Sigmoid colon (tissue), 4 donors: ENCODE results near the gene GADL1.

ENCODE experiments used
- EP300 ChIP-seq, 4 donors: sonication (generic); formaldehyde crosslinking; IDR thresholded peaks; one replicate each; pipeline ENCODE4 v1.6.1; 2017; ENCODE audit warnings: antibody characterized with exemption in 4 of 4
- POLR2AphosphoS5 ChIP-seq, 4 donors: sonication (generic); formaldehyde crosslinking; IDR thresholded peaks; one replicate each; pipeline ENCODE4 v1.6.1; 2017; ENCODE audit warnings: antibody characterized with exemption in 4 of 4
- TF ChIP-seq, protein P1 (sequence below), 4 experiments: fragments of 450-650 bp in 3 of 4; fragments of 200-600 bp in 1 of 4; IDR thresholded peaks; one replicate each; pipeline ENCODE4 v1.5.1; 2016 to 2019; ENCODE audit warnings: antibody characterized with exemption in 4 of 4, mild to moderate bottlenecking in 3 of 4, moderate library complexity in 2 of 4

DNA sequence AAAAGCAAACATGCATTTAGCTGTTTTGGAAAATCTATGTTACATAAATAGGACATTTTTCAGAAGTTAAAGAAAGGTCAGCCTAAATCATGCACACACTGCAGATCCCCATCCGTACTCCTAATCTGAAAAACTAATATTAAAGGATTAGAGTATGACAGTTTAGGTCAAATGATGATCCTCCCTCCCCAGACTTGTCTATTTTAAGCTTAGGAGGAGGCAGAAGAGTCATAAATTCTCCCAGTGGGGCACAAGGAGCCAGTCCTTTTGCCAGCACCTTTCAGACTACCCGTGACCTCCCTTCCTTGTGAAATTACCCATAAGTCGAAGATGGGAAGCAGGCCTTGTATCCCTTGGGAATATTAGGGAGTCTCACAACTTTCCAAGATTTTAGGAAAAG lies 210.1 kb downstream of the GADL1 start:
- TF ChIP-seq, protein P1, sequence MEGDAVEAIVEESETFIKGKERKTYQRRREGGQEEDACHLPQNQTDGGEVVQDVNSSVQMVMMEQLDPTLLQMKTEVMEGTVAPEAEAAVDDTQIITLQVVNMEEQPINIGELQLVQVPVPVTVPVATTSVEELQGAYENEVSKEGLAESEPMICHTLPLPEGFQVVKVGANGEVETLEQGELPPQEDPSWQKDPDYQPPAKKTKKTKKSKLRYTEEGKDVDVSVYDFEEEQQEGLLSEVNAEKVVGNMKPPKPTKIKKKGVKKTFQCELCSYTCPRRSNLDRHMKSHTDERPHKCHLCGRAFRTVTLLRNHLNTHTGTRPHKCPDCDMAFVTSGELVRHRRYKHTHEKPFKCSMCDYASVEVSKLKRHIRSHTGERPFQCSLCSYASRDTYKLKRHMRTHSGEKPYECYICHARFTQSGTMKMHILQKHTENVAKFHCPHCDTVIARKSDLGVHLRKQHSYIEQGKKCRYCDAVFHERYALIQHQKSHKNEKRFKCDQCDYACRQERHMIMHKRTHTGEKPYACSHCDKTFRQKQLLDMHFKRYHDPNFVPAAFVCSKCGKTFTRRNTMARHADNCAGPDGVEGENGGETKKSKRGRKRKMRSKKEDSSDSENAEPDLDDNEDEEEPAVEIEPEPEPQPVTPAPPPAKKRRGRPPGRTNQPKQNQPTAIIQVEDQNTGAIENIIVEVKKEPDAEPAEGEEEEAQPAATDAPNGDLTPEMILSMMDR (IDR thresholded peaks at IDR 0.05): no peak
- TF ChIP-seq EP300 (IDR thresholded peaks at IDR 0.05): no peak
- peak in 2 of 4 donors; percentile 6 to 29 for TF ChIP-seq POLR2AphosphoS5 (IDR thresholded peaks at IDR 0.05)
